Forelimb muscle (tissue), 1 donor: ENCODE data around the gene FAM185A. TPM values are rescaled to one million over a fixed set of nuclear protein-coding genes. Genes with fewer than 3 reads are reported as not detected.
"Not testable (repeated sequence)": the region's sequence is repeated elsewhere in the genome, so short reads cannot be mapped to it uniquely, and the experiment has no call there.

Source experiments
- DNase-seq: peaks from one replicate; pipeline ENCODE4 v3.0.0-alpha.2; 2013; ENCODE audit warnings: low read depth
- polyA plus RNA-seq: library from polyadenylated mRNA; unstranded; fragments of 120-200 nt; gene quantifications from one replicate; pipeline ENCODE4 v1.2.1, GENCODE V29; 2013; ENCODE audit not compliant: insufficient read length

FAM185A gene
- polyA plus RNA-seq, 1 donor, result 5.1 TPM

GRCh38 chr7:102830197-102830596 is 81.4 kb downstream of the FAM185A start:
- DNase-seq, result no peak

GRCh38 chr7:102832674-102833073 is 83.9 kb downstream of the FAM185A start:
- no peak for DNase-seq

- no peak for DNase-seq
These were observed 84.5 kb downstream of the FAM185A start for GRCh38 chr7:102833343-102833742.

- DNase-seq, result no peak
These were observed 85.7 kb downstream of the FAM185A start for GRCh38 chr7:102834466-102834865.

- DNase-seq, result no peak
These were observed 86.2 kb downstream of the FAM185A start for GRCh38 chr7:102834999-102835398.

GRCh38 chr7:102836191-102836919 is 87.6 kb downstream of the FAM185A start:
- DNase-seq, result no peak

- no peak for DNase-seq
These were observed 88.2 kb downstream of the FAM185A start for GRCh38 chr7:102836977-102837376.

GRCh38 chr7:102837802-102838201 is 89.0 kb downstream of the FAM185A start:
- no peak for DNase-seq

GRCh38 chr7:102838572-102839101 is 89.8 kb downstream of the FAM185A start:
- DNase-seq, result not testable (repeated sequence)

GRCh38 chr7:102840404-102840803 is 91.6 kb downstream of the FAM185A start:
- no peak for DNase-seq

- DNase-seq, result no peak
These were observed 92.5 kb downstream of the FAM185A start for GRCh38 chr7:102841290-102841689.

- DNase-seq, result no peak
These were observed 93.5 kb downstream of the FAM185A start for GRCh38 chr7:102842284-102842683.

GRCh38 chr7:102843850-102844249 is 95.1 kb downstream of the FAM185A start:
- no peak for DNase-seq

GRCh38 chr7:102845346-102845745 is 96.5 kb downstream of the FAM185A start:
- no peak for DNase-seq

GRCh38 chr7:102849079-102849478 is 100.3 kb downstream of the FAM185A start:
- no peak for DNase-seq

- no peak for DNase-seq
These were observed 100.7 kb downstream of the FAM185A start for GRCh38 chr7:102849538-102849937.

- DNase-seq, result no peak
These were observed 107.2 kb downstream of the FAM185A start for GRCh38 chr7:102856036-102856435.

Other genes with a start within 250 kb of the FAM185A start
- 20.7 TPM for gene RASA4B, start 231.2 kb upstream of the FAM185A start, polyA plus RNA-seq
- gene UPK3BL2, start 205.3 kb upstream of the FAM185A start, polyA plus RNA-seq, result 13.4 TPM
- gene SPDYE2, start 197.8 kb upstream of the FAM185A start, polyA plus RNA-seq, result 7.4 TPM
- 60.3 TPM for gene POLR2J3, start 176.4 kb upstream of the FAM185A start, polyA plus RNA-seq
- gene RASA4, start 132.2 kb upstream of the FAM185A start, polyA plus RNA-seq, result 38.6 TPM
- 9.8 TPM for gene UPK3BL1, start 106.2 kb upstream of the FAM185A start, polyA plus RNA-seq
- 2.7 TPM for gene SPDYE2B, start 98.7 kb upstream of the FAM185A start, polyA plus RNA-seq
- 2.7 TPM for gene POLR2J2, start 77.3 kb upstream of the FAM185A start, polyA plus RNA-seq
- 28.5 TPM for gene LRRC17, start 164.0 kb downstream of the FAM185A start, polyA plus RNA-seq